AG20443 (cell line): ENCODE results near the gene USP32.
A peak's percentile ranks its signal among the peaks of the same experiment; 100 is the strongest.

Source experiments
- DNase-seq: peaks from one replicate; pipeline ENCODE4 v3.0.0; 2012; ENCODE audit warnings: low spot score, mixed read lengths

The USP32 gene

DNA sequence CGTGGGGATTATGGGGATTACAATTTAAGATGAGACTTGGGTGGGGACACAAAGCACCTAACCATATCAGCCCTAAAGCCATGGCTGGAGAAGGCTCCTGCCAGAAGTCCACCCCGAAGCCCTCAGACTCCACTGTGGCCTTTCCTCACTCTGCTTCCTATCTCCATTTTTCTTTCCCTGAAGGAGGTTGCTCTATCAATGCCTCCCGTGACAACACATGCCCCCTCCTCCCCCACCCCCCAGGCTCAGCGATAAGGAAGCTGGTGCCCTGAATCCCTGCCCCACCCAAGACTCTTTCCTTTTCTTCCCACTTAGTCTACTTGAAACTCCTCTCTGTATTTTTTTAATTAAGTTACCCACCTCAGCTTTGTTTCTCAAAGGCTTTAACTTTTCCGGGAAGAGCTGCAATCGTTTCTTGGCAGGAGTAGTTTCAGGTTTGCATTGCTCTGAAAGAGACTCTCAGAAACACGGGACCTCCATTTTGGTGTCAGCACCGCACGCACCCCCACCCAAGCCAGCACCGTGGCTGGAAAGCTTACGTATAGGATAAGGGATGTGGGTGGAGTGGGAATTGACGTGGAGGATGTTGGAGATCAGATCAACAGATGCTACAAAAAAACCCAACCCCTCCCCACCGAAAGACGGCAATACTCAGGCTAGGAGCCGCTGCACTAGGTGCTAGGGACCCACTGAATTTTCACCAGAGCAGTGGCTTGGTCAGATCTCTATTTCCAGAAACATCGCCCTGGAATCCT, 257.4 kb downstream of the USP32 start:
- DNase-seq, result peak; percentile 58

DNA sequence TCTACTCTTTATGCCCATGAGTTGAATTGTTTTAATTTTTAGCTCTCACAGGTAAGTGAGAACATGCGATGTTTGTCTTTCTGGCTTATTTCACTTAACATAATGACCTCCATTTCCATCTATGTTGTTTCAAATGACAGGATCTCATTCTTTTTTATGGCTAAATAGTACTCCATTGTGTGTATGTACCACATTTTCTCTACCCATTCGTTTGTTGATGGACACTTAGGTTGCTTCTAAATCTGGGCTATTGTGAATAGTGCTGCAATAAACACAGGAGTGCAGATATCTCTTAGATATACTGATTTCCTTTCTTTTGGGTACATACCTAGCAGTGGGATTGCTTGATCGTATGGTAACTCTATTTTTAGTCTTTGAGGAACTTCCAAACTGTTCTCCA, 261.5 kb downstream of the USP32 start:
- no peak for DNase-seq

DNA sequence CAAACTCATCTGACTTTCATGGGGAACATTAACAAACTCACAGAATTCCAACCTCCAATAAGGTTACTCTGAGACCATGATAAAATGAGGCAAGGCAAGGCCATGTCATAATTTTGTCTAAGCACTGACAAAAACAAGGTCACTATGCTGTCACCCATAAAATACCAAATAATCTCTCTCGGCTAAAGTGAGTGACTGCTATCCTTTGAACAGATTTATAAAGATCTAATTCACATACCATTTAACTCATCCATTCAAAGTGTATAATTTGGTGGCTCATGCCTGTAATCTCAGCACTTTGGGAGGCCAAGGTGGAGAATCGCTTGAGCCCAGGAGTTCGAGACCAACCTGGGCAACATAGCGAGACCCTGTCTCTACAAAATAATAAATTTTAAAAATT, 262.8 kb downstream of the USP32 start:
- DNase-seq, result no peak
